HG02870 (cell line): ENCODE data around the gene MYO7B.

ENCODE experiments used
- ATAC-seq: cut with Tn5 transposase; IDR thresholded peaks from one replicate; pipeline ENCODE4 v1.9.1; 2021; ENCODE audit warnings: mild to moderate bottlenecking, moderate library complexity; ENCODE audit not compliant: unreplicated experiment

The MYO7B gene

GRCh38 chr2:127658641-127659407 is 123.3 kb downstream of the MYO7B start:
- ATAC-seq, result no peak

- no peak for ATAC-seq
Measured at GRCh38 chr2:127659408-127660290, 124.2 kb downstream of the MYO7B start.

GRCh38 chr2:127660291-127660578 is 124.8 kb downstream of the MYO7B start:
- ATAC-seq, result no peak

- no peak for ATAC-seq
Measured at GRCh38 chr2:127661072-127661649, 125.7 kb downstream of the MYO7B start.

- ATAC-seq, result no peak
Measured at GRCh38 chr2:127661949-127662510, 126.5 kb downstream of the MYO7B start.

- ATAC-seq, result no peak
Measured at GRCh38 chr2:127662937-127663565, 127.6 kb downstream of the MYO7B start.

- no peak for ATAC-seq
Measured at GRCh38 chr2:127663566-127664064, 128.1 kb downstream of the MYO7B start.

GRCh38 chr2:127664065-127664894 is 128.8 kb downstream of the MYO7B start:
- no peak for ATAC-seq

- no peak for ATAC-seq
Measured at GRCh38 chr2:127664895-127665225, 129.4 kb downstream of the MYO7B start.

GRCh38 chr2:127665267-127665893 is 129.9 kb downstream of the MYO7B start:
- ATAC-seq, result no peak

- ATAC-seq, result no peak
Measured at GRCh38 chr2:127669056-127669455, 133.6 kb downstream of the MYO7B start.

- ATAC-seq, result no peak
Measured at GRCh38 chr2:127670055-127670956, 134.8 kb downstream of the MYO7B start.

GRCh38 chr2:127670957-127671290 is 135.4 kb downstream of the MYO7B start:
- ATAC-seq, result no peak

GRCh38 chr2:127671557-127672302 is 136.2 kb downstream of the MYO7B start:
- ATAC-seq, result no peak

- ATAC-seq, result no peak
Measured at GRCh38 chr2:127672341-127673224, 137.1 kb downstream of the MYO7B start.

GRCh38 chr2:127673291-127674069 is 138.0 kb downstream of the MYO7B start:
- no peak for ATAC-seq
